Middle frontal gyrus (tissue), 1 donor: Measurements from ENCODE around the gene PPP1R12C.
"Not testable (repeated sequence)": the region's sequence is repeated elsewhere in the genome, so short reads cannot be mapped to it uniquely, and the experiment has no call there.

ENCODE experiments used
- DNase-seq: peaks from one replicate; pipeline ENCODE4 v3.0.0-alpha.2; 2015; ENCODE audit warnings: low spot score; ENCODE audit errors: extremely low spot score

Gene PPP1R12C

GRCh38 chr19:55112246-55112776 lies 5.1 kb downstream of the PPP1R12C start:
- no peak for DNase-seq

DNA sequence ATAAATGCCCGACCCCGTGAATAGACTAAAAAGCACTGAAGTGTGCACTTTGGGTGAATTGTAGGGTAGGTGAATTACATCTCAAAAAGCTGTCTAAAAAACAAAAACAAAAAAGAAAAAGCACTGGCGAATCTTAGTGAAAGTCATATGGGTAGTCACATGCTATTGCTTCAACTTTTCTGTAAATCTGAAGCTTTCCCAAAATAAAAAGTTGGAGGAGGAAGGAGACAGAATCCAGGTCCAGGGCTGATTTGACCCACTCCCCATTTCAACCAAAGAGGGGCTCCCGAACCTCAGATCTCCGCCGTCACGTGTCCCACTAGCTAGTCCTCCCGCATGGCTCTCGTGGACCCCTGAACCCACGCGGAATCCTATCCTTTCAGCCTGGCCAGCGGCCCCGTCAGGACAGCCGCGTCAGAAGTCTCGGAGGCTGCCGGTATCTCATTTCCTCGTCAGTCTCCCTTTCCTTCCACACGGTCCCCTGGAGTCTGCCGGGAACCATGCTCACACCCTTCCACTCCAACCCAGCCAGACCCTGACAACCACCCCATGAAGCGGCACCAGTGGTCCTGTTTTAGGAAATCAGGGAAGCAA lies 6.1 kb downstream of the PPP1R12C start:
- no peak for DNase-seq

- no peak for DNase-seq
Measured at GRCh38 chr19:55109527-55110291, 7.7 kb downstream of the PPP1R12C start.

- DNase-seq: not testable (repeated sequence)
Measured at GRCh38 chr19:55107252-55107651, 10.2 kb downstream of the PPP1R12C start.

DNA sequence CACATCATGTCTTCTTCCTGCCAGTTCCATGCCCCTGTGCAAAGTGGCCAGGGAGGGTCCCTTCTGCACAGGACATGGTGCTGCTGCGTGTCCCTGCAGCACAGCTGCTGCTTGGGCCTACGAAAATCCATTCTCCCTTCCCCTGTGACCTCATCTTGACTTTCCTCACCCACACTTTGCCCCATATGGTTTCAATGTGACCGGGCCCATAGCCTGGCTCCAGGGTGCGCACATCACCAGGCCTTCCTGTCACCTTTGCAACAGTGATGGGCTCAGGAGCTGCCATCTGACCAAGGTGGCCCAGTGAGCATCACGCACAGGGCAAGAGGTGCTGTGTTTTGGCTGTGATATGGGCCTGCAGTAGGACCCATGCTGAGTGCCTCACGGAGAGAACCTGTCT lies 10.8 kb downstream of the PPP1R12C start:
- no peak for DNase-seq

- no peak for DNase-seq
Measured at GRCh38 chr19:55105237-55105636, 12.2 kb downstream of the PPP1R12C start.

GRCh38 chr19:55103190-55103589 lies 14.2 kb downstream of the PPP1R12C start:
- DNase-seq: no peak

- DNase-seq: no peak
Measured at GRCh38 chr19:55101261-55101660, 16.2 kb downstream of the PPP1R12C start.

DNA sequence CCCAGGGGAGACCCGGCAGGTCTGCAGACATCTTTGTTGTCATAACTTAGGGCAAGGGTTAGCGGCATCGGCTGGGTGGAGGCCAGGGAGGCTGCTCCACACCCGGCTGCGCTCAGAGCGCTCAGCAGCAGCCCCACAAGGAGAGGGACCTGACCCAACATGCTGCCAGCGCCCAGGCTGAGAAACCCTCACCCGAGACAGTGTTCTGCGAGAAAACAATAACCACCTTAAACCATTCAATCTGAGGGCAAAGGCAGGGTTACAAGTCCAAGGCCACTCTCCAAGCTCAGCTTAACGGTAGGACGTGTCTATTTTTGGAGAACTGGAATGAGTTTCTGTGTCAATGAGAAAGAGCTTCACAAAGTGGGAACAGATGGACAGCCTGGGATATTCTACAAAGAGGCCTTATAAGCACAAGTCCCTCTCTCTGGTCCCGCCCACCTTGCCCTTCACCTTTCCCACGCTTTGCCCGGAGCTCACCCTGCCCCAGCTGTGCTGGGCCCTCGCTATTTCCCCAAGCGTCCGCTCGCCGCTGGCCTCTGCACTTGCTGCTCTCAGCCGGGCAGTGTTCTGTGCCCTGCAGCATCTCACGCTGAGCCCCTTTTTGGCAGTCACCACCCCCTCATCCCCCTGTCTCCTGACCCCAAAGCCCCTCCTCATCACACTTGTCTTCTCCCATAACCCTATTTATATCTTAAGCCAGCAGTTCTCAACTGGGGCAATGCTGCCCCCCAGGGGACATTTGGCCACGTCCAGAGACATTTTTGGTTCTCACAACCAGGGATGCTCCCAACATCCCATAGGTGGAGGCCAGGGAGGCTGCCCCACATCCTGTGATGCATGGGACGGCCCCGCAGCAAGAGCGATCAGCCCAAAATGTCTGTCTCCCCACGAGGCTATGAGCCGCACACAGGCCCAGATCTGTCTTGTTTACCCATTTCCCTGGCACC lies 17.6 kb downstream of the PPP1R12C start:
- DNase-seq: no peak

- no peak for DNase-seq
Measured at GRCh38 chr19:55098716-55099556, 18.5 kb downstream of the PPP1R12C start.

DNA sequence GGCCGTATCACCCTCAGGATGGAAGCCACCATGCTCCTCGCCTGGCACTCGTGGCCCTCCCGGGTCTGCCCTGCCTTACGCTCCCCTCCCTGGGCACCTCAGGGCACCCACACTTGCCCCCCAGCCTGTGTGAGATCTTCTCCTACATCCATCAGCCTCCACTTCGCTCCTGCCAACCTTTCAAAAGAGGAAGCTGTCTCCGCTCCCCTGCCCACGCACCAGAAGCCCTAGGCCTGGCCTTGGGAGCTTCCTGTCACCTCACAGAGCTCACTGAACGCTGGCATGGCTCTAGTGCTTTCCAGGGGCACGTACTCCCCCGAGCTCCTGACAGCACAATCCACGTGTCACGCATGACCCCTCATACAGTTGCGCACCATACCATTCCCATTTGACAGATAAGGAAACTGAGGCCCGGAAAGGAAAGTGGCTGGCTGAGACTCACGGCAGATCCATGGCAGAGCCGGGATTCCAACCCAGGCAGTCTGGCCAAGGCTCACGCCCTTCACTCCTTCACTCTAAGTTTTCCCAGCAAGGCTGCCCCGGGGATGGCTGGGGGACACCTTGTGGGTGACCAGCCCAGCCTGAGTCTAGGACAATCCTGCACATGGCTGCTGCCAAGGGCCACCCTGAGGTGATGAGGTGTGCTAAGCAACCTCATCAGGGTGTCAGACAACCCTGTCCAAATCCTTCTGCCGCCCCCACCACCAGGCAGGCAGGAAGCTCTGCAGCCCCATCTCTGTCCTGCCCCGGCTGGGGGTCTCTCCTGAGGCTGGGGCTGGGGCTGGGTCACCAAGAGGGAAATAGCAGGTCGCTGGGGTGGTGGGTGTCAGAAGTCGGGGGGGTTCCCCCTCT lies 19.3 kb downstream of the PPP1R12C start:
- no peak for DNase-seq

DNA sequence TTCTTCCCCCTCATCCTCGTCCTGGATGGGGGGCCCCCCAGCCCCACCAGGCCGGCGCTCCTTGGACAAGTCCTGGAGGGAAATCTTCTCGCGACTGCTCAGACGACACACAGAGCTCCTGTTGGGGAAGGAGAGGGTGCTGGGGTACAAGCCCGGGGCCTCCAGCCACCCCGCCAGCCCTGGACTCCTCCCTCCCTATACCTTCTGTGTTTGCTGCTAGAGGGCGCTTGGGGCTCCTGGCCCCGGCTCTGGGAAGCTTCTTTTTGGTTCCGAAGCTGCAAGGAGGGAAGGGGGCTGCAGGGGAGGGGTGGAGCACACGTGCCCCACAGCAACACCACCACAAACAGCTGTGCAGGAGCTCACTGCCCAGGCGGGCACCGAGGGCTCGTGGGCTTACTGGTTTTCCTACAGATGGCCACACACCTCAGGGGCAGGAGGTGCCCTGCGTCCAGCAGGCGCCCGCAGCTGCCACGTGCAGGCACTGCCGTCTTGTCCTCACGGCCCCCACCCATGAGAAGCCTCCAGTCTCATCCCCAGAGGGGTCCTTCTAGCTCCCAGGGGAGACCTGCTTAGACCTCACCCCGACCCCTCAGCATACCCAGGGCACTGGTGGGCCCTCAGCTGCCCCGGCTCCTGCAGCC lies 21.3 kb downstream of the PPP1R12C start:
- DNase-seq: no peak

DNA sequence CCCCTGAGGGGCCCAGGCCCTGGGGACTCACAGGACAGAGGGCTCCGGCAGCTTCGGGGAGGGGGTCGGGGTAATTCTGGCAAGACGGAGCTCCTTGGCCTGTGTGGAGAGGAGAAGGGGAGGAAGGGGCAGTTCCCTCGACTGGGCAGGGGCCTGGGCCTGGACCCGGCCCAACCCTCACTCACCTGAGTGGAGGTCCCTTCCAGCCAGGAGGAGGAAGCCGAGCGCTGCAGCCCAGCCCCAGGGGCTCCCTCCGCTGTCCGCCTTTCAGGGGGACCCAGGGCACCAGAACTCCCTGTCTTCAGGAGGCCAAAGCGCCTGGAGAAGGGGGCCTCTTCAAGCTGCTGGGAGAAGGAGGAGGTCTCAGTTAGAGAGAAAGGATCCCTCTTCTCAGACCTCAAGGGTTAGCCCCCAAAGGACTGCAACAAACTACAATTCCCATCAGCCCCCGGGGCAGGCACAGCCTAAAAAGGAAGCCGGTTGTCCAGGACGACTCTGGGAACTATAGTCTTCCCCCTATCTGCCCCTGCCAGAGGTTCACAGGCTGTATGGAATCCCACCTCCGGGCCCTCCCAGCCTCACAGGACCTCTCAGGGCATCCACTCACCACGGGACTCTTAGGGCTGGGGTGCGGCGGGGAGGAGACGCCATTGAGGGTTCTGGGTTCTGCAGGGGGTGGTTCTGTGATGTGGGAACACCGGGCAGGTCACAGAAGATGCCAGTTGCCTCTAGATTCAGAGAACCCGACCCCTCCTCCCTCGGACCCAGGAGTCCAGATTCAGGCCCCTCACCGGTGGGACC lies 22.0 kb downstream of the PPP1R12C start:
- no peak for DNase-seq

GRCh38 chr19:55094456-55095259 lies 22.8 kb downstream of the PPP1R12C start:
- DNase-seq: no peak

DNA sequence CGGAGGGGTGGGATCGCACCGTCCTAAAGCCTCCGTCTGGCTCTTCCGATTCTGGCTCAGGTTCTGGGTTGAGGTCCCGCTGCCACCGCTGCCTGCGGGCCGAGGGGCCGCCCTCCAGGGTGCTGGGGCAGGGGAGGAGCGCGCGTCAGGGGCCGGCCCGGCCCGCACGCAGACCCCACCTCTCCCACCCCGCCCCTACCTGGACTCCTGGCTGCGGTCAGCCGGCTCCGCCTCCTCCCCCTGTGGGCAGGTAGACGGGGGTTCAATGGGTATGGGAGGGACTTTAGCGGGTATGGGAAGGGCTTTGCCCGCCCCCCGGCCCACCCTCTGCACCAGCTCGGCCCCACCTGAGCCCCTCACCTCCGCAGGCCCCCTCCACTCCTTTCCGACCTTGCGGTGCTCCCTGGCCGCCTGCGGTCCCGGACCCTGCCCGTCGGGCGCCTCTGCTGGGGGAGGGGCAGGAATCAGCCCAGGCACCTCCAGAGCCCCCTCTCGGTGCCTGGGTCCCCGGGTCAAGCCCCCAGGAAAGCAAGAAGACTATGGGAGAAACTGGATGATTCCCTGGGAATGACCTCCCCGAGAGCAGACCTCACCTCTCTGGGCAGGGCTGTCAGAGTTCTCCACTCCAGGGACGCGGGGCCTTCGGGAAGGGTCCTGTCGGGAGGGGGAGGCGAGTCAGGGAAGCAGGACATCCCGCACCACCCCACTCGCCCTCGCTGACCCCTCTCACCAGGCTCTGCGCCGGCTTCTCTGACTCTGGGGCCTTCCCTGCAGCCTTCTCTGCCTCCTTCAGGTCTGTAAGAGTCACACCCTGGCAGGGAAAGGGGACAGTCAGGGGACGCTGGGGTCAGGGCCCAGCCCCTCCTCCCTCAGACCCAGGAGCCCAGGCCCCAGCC lies 24.8 kb downstream of the PPP1R12C start:
- no peak for DNase-seq

DNA sequence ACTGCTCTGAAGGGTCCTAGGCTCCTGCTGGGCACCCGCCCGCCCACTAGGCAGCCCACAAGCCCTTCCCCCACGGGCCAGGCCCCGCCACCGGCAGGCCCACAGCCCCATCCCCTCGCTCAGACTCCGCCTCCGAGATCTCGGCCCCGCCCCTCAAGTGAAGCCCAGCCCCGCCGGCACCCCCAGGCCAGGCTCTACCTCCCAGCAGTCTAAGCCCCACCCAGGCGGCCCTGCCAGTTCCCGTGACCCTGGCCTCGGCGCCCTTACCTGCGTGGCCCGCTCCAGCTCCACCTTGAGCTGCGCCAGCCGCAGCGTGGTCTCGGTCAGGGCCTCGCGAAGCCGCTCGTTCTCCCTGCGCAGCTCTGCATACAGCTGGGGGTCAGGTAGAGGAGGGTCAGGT lies 25.5 kb downstream of the PPP1R12C start:
- DNase-seq: no peak
